Adipocyte (in vitro differentiated cells): Measurements from ENCODE around the gene FTL.

Experiments used
- DNase-seq: peaks from one replicate; pipeline ENCODE4 v3.0.0-alpha.2; 2015; ENCODE audit warnings: low read depth
- H3K27me3 ChIP-seq: replicated peaks from 2 replicates; pipeline ENCODE4 v1.7.0; 2013; ENCODE audit warnings: mild to moderate bottlenecking, low read length, moderate library complexity; ENCODE audit not compliant: control insufficient read depth, insufficient read depth
- H3K36me3 ChIP-seq: 2 replicates; pipeline ENCODE4 v1.7.0; 2013; ENCODE audit warnings: low read length, mild to moderate bottlenecking, moderate library complexity; ENCODE audit not compliant: control insufficient read depth, insufficient read depth, severe bottlenecking
- H3K4me1 ChIP-seq: 2 replicates; pipeline ENCODE4 v1.7.0; 2013; ENCODE audit warnings: mild to moderate bottlenecking, low read length, moderate library complexity; ENCODE audit not compliant: control insufficient read depth, insufficient read depth
- H3K4me3 ChIP-seq: 2 replicates; pipeline ENCODE4 v1.7.0; 2013; ENCODE audit warnings: mild to moderate bottlenecking, low read length, moderate library complexity
- H3K9ac ChIP-seq: 2 replicates; pipeline ENCODE4 v1.7.0; 2013; ENCODE audit warnings: mild to moderate bottlenecking, low read length, moderate library complexity
- H3K9me3 ChIP-seq: 2 replicates; pipeline ENCODE4 v1.7.0; 2013; ENCODE audit warnings: mild to moderate bottlenecking, low read length, moderate library complexity; ENCODE audit not compliant: control insufficient read depth

Gene FTL

DNA sequence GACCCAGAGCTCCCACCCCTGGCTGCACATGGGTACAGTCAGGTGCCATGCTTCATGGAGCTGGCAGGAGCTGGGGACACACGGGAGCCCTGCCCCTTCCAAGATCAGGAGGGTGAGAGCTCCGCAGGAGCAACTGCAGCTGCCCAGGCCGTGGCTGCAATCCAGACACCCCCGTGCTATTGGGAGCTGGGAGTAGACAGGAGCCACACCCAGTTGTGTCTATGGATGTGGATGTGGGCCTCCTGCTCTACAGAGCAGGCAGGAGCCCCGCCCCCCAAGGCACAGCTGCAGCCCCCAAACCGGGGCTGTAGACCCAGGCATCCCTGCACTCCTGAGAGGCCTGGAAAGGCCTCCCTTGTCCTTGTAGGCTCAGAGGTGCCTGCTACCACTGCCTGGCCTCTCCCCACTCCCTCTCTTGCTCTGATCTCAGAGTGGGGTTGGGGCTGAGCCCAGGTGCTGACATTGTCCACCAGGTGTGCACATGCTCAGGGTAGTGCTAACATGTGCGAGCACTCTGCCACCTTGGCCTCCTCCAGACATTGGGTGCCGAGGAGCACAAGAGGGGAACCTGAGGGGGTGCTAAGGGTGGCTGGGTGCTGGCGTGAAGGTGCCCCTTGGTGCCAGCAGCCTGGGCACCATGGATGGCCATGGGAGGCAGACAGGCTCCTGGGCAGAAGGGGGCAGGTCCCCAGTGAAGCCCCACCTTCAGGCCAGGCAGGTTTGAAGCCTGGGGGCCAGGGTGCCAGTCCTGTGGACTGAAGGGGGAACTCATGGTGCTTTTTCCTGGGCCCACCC, 18.4 kb upstream of the FTL start:
- DNase-seq, result no peak
- H3K9ac ChIP-seq, result no peak overlapping the region
- no peaks in the 10 kb centered on the region for H3K4me1 ChIP-seq
- no peak overlapping the region for H3K4me3 ChIP-seq
- no peaks in the 10 kb centered on the region for H3K27me3 ChIP-seq
- H3K9me3 ChIP-seq, result peaks cover 3% of the 10 kb centered on the region
- H3K36me3 ChIP-seq, result no peaks in the 10 kb centered on the region

DNA sequence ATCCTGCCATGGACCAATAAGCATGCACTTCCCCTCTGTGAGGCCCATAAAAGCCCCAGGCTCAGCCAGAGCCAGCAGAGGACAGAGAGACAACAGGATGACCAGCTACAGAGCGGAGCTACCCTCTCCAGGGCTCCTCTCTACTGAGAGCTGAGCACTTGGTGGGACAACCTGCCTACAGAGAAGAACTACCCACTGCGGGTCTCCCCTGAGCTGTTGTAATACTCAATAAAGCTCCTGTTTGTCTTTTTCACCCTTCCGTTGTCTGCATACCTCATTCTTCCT, 17.9 kb upstream of the FTL start:
- Histone ChIP-seq H3K36me3 (no peaks in the 10 kb centered on the region), H3K27me3 (no peaks in the 10 kb centered on the region), H3K9ac (no peak overlapping the region), H3K4me1 (no peaks in the 10 kb centered on the region), H3K9me3 (peaks cover 3% of the 10 kb centered on the region), H3K4me3 (no peak overlapping the region)
- no peak for DNase-seq

DNA sequence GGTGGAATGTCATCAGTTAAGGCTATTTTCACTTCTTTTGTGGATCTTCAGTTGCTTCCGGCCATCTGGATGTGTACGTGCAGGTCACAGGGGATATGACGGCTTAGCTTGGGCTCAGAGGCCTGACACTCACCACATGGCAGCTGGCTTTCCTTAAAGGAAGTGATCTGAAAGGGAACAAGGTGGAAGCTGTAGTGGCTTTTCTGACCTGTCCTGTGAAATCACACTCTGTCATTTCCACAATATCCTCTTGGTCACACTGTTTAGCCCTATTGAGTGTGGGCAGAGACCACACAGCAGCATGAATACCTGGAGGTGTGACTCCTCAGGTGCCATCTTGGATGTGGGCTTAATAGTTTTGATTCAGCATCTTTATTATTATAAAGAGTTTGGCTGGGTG, 14.9 kb upstream of the FTL start:
- Histone ChIP-seq H3K9ac (no peak overlapping the region), H3K4me1 (peaks cover 4% of the 10 kb centered on the region), H3K27me3 (no peaks in the 10 kb centered on the region), H3K36me3 (no peaks in the 10 kb centered on the region), H3K9me3 (peaks cover 3% of the 10 kb centered on the region), H3K4me3 (no peak overlapping the region)
- no peak for DNase-seq

DNA sequence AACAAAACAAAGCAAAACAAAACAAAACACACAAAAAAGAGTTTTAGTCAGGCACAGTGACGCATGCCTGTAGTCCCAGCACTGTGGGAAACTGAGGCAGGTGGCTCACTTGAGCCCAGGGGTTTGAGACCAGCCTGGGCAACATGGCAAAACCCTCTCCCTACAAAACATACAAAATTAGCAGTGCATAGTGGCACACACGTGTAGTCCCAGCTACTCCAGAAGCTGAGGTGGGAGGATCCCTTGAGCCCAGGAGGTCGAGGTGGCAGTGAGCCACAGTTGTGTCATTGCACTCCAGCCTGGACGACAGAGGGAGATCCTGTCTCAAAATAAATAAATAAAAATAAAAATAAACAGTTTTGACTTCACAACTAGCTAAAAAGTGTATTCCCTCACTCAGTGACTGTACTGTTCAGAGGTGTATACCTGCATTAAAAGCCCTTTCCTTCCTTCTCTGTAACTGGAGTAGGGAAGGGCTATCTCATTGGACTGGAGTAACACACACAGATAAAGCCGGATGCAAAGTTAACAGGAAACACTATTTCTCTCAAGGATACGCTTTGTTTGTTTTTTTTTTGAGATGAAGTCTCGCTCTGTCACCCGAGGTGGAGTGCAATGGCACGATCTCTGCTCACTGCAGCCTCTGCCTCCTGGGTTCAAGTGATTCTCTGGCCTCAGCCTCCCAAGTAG, 14.1 kb upstream of the FTL start:
- no peaks in the 10 kb centered on the region for H3K27me3 ChIP-seq
- H3K9ac ChIP-seq, result no peak overlapping the region
- no peak for DNase-seq
- peaks cover under 1% of the 10 kb centered on the region for H3K36me3 ChIP-seq
- peaks cover 3% of the 10 kb centered on the region for H3K9me3 ChIP-seq
- H3K4me1 ChIP-seq, result peaks cover 12% of the 10 kb centered on the region
- H3K4me3 ChIP-seq, result no peak overlapping the region

DNA sequence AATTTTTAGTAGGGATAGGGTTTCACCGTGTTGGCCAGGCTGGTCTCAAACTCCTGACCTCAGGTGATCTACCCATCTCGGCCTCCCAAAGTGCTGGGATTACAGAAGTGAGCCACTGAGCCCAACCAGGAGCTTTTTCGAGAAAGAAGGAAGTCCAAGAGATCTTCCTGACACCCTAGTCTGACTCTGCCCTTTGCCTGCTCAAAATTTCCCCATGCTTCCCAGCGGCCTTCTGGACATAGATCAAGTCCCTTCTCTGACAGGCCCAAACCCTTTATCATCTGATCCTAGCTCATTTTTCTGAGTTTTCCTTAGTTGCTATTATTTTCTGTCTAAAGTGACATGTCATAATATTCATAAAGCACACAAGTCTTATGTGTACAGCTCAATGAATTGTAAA, 12.0 kb upstream of the FTL start:
- Histone ChIP-seq H3K27me3 (no peaks in the 10 kb centered on the region), H3K4me1 (peaks cover 17% of the 10 kb centered on the region), H3K36me3 (peaks cover 5% of the 10 kb centered on the region), H3K4me3 (no peak overlapping the region), H3K9ac (no peak overlapping the region), H3K9me3 (no peaks in the 10 kb centered on the region)
- no peak for DNase-seq

DNA sequence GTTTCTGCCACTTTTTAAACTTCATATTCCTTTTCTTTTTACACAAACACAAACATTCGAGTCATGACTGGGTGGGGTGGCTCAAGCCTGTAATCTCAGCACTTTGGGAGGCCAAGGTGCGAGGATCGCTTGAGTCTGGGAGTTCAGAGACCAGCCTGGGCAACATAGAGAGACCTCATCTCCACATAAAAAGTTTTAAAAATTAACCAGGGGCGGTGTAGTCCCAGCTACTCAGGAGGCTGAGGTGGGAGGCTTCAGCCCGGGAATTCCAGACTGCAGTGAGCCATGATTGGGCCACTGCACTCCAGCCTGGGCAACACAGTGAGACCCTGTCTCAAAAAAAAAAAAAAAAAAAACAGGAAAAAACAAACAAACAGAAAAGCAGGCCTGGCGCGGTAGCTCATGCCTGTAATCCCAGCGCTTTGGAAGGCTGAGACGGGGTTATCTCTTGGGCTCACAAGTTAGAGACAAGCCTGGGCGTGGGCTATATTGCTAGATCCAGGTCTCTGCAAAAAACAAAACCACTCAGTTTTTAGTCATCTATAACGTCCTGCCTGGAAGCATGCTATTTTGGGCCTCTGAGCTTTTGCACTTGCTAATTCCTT, 11.0 kb upstream of the FTL start:
- H3K4me1 ChIP-seq, result peaks cover 17% of the 10 kb centered on the region
- H3K4me3 ChIP-seq, result peak overlapping the region; percentile 98
- DNase-seq, result no peak
- peaks cover 5% of the 10 kb centered on the region for H3K36me3 ChIP-seq
- no peaks in the 10 kb centered on the region for H3K9me3 ChIP-seq
- peak overlapping the region; percentile 100 for H3K9ac ChIP-seq
- no peaks in the 10 kb centered on the region for H3K27me3 ChIP-seq

DNA sequence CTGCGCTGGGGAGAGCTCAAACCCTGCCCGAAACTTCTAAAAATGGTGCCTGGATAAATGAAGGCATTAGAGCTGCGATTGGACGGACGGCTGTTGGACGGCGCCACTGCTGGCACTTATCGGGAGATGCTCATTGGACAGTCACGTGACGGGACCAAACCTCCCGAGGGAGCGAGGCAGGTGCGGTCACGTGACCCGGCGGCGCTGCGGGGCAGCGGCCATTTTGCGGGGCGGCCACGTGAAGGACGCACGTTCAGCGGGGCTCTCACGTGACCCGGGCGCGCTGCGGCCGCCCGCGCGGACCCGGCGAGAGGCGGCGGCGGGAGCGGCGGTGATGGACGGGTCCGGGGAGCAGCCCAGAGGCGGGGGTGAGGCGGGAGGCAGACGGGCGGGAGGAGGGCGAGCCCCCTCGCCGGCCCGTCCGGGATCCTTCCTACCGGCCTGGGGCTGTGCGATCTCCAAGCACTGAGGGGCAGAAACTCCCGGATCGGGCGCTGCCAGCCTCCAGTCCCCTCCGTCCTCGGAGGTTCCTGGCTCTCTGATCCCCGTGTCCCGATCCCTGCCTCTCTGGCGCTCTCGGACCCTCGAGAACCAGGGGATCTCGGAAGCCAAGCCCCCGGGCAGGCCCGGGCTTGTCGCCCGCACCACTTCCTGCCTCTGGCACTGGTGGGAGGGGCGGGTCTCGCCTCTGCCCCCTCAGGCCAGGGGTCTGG, 10.4 kb upstream of the FTL start, which contains the start of gene BAX:
Gene BAX, plus strand, starts transcription at position 281 of the 713 bp plus-strand sequence. Its CDS starts 54 bp downstream, at position 335.
- Histone ChIP-seq H3K27me3 (no peaks in the 10 kb centered on the region), H3K4me1 (peaks cover 17% of the 10 kb centered on the region), H3K36me3 (peaks cover 5% of the 10 kb centered on the region), H3K9ac (peak within 1 kb of the TSS; percentile 100), H3K4me3 (peak within 1 kb of the TSS; percentile 98), H3K9me3 (no peaks in the 10 kb centered on the region)
- DNase-seq, result peak; percentile 97

DNA sequence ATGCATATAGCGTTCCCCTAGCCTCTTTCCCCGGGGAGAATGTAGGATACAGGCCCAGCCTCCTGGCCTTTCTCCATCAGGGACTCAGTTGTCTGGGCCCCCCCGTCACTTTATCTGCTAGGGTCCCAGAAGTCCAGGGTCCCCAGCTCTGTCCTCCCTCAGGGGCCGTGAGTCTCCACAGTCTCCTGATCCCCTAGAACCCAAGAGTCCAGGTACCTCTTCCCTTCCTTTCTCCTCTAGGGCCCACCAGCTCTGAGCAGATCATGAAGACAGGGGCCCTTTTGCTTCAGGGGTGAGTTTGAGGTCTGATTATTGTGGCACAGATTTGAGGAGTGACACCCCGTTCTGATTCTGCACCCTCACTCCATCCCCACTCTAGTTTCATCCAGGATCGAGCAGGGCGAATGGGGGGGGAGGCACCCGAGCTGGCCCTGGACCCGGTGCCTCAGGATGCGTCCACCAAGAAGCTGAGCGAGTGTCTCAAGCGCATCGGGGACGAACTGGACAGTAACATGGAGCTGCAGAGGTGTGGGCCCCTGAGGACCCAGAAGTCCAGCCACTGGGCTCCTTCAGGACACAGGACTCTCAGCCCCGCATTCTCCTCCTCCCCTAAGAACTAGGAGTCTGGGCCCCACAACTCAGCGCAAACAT, 9.7 kb upstream of the FTL start:
- Histone ChIP-seq H3K27me3 (no peaks in the 10 kb centered on the region), H3K9me3 (no peaks in the 10 kb centered on the region), H3K9ac (peak overlapping the region; percentile 100), H3K4me1 (peaks cover 17% of the 10 kb centered on the region), H3K36me3 (peaks cover 5% of the 10 kb centered on the region), H3K4me3 (peak overlapping the region; percentile 98)
- no peak for DNase-seq

DNA sequence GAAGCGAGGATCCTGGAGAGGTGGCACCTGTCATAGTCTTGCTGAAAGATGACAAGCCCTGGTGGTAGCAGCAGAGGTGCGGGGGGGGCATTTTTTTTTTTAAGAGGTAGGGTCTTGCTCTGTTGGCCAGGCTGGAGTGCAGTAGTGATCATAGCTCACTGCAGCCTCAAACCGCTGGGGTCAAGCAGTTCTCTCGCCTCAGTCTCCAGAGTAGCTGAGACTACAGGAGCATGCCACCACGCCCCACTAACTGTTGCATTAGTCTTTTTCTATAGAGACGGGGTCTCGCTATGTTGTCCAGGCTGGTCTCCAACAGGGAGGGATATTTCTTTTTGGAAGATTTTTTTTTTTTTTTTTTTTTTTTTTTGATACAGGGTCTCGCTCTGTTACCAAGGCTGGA, 7.1 kb upstream of the FTL start:
- Histone ChIP-seq H3K9ac (no peak overlapping the region), H3K4me3 (no peak overlapping the region), H3K4me1 (peaks cover 26% of the 10 kb centered on the region), H3K36me3 (peaks cover 15% of the 10 kb centered on the region), H3K27me3 (no peaks in the 10 kb centered on the region), H3K9me3 (no peaks in the 10 kb centered on the region)
- no peak for DNase-seq

DNA sequence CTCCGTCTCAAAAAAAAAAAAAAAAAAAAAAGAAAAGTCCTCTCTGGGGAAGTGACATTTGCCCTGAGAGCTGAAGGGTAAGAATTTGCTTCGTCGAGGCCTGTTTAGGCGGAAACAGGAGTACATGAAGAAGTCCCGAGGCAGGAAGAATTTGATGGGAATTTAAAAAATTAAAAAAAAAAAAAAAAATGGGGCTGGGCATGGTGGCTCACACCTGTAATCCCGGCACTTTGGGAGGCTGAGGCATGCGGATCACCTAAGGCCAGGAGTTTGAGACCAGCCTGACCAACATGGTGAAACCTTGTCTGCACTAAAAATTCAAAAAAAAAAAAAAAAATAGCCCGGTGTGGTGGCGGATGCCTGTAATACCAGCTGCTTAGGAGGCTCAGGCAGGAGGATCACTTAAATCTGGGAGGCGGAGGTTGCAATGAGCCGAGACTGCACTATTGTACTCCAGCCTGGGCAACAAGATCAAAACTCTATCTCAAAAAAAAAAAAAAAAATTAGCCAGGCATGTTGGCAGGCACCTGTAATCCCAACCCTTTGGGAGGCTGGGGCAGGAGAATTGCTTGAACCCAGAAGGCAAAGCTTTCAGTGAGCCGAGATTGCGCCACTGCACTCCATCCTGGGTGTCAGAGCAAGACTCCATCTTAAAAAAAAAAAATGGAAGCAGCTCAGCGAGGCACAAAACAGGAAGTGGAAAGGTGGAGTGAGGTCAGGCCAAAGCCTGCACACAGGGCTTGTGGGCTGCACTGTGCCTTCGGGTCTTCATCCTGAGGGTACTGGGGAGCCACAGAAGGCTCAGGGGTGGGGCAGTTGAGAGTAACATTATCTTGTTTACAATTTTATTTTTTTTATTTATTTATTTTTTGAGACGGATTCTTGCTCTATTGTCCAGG, 5.5 kb upstream of the FTL start:
- no peak for DNase-seq
- H3K9ac ChIP-seq, result no peak overlapping the region
- no peaks in the 10 kb centered on the region for H3K27me3 ChIP-seq
- H3K36me3 ChIP-seq, result peaks cover 15% of the 10 kb centered on the region
- H3K9me3 ChIP-seq, result no peaks in the 10 kb centered on the region
- no peak overlapping the region for H3K4me3 ChIP-seq
- peaks cover 38% of the 10 kb centered on the region for H3K4me1 ChIP-seq
